ENCODE results near the gene MAGEA9B.

DNA sequence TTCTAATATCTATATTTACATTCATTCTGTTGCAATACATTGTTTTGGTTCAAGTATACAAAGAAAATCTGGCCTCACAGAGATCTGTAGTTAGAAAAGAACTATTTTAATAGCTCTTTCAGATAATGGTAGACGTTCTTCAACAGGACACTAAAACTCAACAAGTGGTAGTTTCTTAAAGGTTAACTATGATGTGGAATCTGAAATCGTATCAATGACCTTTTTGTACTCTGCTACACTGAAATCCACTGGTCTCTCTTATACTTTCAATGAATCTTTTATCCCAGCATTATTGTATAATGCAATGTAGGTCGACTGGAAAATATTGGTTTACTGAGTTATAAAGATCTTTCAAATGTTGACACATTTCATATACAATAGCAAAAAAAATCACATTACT is 31.6 kb upstream of the MAGEA9B start:
- TF ChIP-seq, protein P1, sequence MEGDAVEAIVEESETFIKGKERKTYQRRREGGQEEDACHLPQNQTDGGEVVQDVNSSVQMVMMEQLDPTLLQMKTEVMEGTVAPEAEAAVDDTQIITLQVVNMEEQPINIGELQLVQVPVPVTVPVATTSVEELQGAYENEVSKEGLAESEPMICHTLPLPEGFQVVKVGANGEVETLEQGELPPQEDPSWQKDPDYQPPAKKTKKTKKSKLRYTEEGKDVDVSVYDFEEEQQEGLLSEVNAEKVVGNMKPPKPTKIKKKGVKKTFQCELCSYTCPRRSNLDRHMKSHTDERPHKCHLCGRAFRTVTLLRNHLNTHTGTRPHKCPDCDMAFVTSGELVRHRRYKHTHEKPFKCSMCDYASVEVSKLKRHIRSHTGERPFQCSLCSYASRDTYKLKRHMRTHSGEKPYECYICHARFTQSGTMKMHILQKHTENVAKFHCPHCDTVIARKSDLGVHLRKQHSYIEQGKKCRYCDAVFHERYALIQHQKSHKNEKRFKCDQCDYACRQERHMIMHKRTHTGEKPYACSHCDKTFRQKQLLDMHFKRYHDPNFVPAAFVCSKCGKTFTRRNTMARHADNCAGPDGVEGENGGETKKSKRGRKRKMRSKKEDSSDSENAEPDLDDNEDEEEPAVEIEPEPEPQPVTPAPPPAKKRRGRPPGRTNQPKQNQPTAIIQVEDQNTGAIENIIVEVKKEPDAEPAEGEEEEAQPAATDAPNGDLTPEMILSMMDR (IDR thresholded peaks at IDR 0.05): no peak
- TF ChIP-seq POLR2A (IDR thresholded peaks at IDR 0.05): no peak
